WI38 (cell line): ENCODE measurements around the gene SLMAP.

Experiments used
- H3K4me3 ChIP-seq: 2 replicates; pipeline ENCODE4 v1.5.1; 2011; ENCODE audit warnings: low read depth, mild to moderate bottlenecking, control low read depth, low read length
- TF ChIP-seq, protein P1 (sequence below): IDR thresholded peaks from 2 replicates; pipeline ENCODE4 v1.5.1; 2012; ENCODE audit warnings: low read depth, mild to moderate bottlenecking, control low read depth, low read length

SLMAP gene

DNA sequence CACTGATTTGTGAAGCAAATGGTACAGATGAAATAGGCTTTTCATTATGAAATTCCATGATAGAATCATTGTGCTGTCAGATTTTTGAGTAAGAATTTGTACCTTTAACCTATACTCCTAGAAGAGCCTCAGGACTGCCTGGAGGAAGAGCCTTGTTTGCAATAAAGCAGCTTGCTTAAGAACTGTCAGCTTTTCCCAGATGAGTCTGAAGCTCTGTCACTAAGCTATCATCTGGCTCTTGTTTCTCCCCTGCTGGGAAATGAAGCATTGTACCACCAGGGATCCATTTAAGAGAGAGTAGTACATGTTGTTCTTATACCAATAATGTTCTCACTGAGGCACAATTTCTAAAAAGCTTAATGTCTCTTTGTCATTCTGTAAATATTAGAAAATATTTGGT lies 167.0 kb downstream of the SLMAP start:
- TF ChIP-seq, protein P1, sequence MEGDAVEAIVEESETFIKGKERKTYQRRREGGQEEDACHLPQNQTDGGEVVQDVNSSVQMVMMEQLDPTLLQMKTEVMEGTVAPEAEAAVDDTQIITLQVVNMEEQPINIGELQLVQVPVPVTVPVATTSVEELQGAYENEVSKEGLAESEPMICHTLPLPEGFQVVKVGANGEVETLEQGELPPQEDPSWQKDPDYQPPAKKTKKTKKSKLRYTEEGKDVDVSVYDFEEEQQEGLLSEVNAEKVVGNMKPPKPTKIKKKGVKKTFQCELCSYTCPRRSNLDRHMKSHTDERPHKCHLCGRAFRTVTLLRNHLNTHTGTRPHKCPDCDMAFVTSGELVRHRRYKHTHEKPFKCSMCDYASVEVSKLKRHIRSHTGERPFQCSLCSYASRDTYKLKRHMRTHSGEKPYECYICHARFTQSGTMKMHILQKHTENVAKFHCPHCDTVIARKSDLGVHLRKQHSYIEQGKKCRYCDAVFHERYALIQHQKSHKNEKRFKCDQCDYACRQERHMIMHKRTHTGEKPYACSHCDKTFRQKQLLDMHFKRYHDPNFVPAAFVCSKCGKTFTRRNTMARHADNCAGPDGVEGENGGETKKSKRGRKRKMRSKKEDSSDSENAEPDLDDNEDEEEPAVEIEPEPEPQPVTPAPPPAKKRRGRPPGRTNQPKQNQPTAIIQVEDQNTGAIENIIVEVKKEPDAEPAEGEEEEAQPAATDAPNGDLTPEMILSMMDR = no peak
- no peak overlapping the region for H3K4me3 ChIP-seq

GRCh38 chr3:57923752-57924151 lies 167.6 kb downstream of the SLMAP start:
- TF ChIP-seq, protein P1 = no peak
- H3K4me3 ChIP-seq = no peak overlapping the region

DNA sequence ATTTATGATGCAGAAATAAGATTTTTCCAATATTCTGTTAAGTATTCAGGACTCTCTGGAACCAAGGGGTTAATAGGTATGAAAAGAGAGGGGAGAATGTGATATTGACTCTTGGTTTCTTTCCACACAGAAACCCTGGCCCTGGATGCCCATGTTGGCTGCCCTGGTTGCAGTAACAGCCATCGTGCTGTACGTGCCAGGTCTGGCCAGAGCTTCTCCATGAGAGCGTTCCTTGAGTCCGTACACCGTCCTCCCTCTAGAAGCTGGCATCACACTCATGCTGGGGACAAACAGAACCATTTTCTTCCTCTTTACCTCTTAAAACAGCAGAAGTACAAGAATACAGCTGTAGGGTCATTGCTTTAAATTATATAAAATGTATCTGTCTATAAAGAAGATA lies 171.1 kb downstream of the SLMAP start:
- no peak overlapping the region for H3K4me3 ChIP-seq
- TF ChIP-seq, protein P1 = no peak

DNA sequence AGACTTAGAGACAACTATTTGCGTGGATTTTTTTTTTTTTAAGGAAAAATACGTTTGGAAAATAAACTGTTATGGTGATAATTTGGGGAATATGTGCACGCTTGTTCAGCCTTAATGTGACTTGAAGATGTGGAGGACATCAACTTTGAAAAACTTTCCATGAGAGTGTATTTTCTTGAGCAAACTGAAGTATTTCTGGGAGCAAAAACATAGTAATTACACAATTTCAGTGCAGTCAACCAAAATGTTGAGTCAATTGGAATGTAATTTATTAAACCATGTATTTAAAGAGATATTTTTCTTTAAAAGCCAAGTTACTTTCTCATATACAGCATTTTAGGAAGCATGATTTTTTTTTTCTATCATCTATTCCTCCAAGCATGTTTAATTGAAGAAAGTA lies 171.8 kb downstream of the SLMAP start:
- TF ChIP-seq, protein P1 = no peak
- no peak overlapping the region for H3K4me3 ChIP-seq

GRCh38 chr3:57928511-57928910 lies 172.4 kb downstream of the SLMAP start:
- TF ChIP-seq, protein P1 = no peak
- no peak overlapping the region for H3K4me3 ChIP-seq

DNA sequence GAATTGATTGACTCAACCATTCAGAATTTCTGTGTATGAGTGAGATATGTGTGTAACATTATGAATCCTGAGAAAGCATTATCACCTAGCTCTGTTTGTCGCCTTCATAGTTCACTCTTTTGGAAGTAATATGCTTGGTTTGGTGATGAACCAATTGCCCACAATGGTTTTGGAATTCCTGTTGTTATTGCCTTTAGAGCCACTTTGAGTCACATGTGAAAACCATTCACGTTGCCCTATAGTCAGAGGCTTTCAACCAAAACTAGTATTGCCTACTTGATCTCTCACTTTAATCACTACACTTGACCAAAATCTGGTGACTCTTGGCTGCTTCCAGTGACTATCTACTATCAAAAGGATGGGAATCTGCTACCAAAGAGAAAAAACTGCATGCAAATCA lies 173.9 kb downstream of the SLMAP start:
- H3K4me3 ChIP-seq = no peak overlapping the region
- TF ChIP-seq, protein P1 = no peak

GRCh38 chr3:57933602-57934001 lies 177.5 kb downstream of the SLMAP start:
- TF ChIP-seq, protein P1 = no peak
- no peak overlapping the region for H3K4me3 ChIP-seq
